ENCODE measurements around the gene ARPC4.
"Not testable (repeated sequence)": the region's sequence is repeated elsewhere in the genome, so short reads cannot be mapped to it uniquely, and the experiment has no call there.

ARPC4 gene

GRCh38 chr3:9770276-9770812, 22.5 kb upstream of the ARPC4 start:
- DNase-seq (ENCODE audit: low read depth in 2 of 2) = no peak

- not testable (repeated sequence) for DNase-seq (ENCODE audit: low read depth in 2 of 2)
Observed at GRCh38 chr3:9771007-9771406, 21.9 kb upstream of the ARPC4 start.

- no peak for DNase-seq (ENCODE audit: low read depth in 2 of 2)
Observed at GRCh38 chr3:9776896-9777693, 15.8 kb upstream of the ARPC4 start.

- no peak for DNase-seq (ENCODE audit: low read depth in 2 of 2)
Observed at GRCh38 chr3:9777694-9778021, 15.2 kb upstream of the ARPC4 start.

GRCh38 chr3:9778143-9779074, 14.5 kb upstream of the ARPC4 start:
- peak; percentile 31 to 40 for DNase-seq (ENCODE audit: low read depth in 2 of 2)

GRCh38 chr3:9779075-9779593, 13.7 kb upstream of the ARPC4 start:
- DNase-seq (ENCODE audit: low read depth in 2 of 2) = no peak

GRCh38 chr3:9779721-9780457, 13.0 kb upstream of the ARPC4 start:
- DNase-seq (ENCODE audit: low read depth in 2 of 2) = no peak

GRCh38 chr3:9780458-9780812, 12.4 kb upstream of the ARPC4 start:
- DNase-seq (ENCODE audit: low read depth in 2 of 2) = no peak

- DNase-seq (ENCODE audit: low read depth in 2 of 2) = no peak
Observed at GRCh38 chr3:9780910-9781309, 12.0 kb upstream of the ARPC4 start.

GRCh38 chr3:9781551-9781950, 11.3 kb upstream of the ARPC4 start:
- no peak for DNase-seq (ENCODE audit: low read depth in 2 of 2)

- DNase-seq (ENCODE audit: low read depth in 2 of 2) = no peak
Observed at GRCh38 chr3:9781978-9782603, 10.8 kb upstream of the ARPC4 start.

- DNase-seq (ENCODE audit: low read depth in 2 of 2) = no peak
Observed at GRCh38 chr3:9782770-9783169, 10.1 kb upstream of the ARPC4 start.

- DNase-seq (ENCODE audit: low read depth in 2 of 2) = no peak
Observed at GRCh38 chr3:9783954-9784353, 8.9 kb upstream of the ARPC4 start.

- DNase-seq (ENCODE audit: low read depth in 2 of 2) = no peak
Observed at GRCh38 chr3:9784965-9785364, 7.9 kb upstream of the ARPC4 start.

- no peak for DNase-seq (ENCODE audit: low read depth in 2 of 2)
Observed at GRCh38 chr3:9785602-9786001, 7.3 kb upstream of the ARPC4 start.

GRCh38 chr3:9786209-9786739, 6.6 kb upstream of the ARPC4 start:
- DNase-seq (ENCODE audit: low read depth in 2 of 2) = no peak

GRCh38 chr3:9786825-9787669, 5.8 kb upstream of the ARPC4 start:
- DNase-seq (ENCODE audit: low read depth in 2 of 2) = no peak

- DNase-seq (ENCODE audit: low read depth in 2 of 2) = no peak
Observed at GRCh38 chr3:9787714-9788113, 5.2 kb upstream of the ARPC4 start.

GRCh38 chr3:9791127-9791526, 1.8 kb upstream of the ARPC4 start:
- no peak for DNase-seq (ENCODE audit: low read depth in 2 of 2)

GRCh38 chr3:9791790-9792404, 985 bp upstream of the ARPC4 start:
- DNase-seq (ENCODE audit: low read depth in 2 of 2) = no peak
